WERI-Rb-1 (cell line): ENCODE results near the gene ITPA.

Experiments
- DNase-seq: peaks from one replicate; pipeline ENCODE4 v3.0.0-alpha.2; 2020
- H3K27ac ChIP-seq: fragments of 250-450 bp; sonication (Bioruptor Pico); 2 replicates; pipeline ENCODE4 v1.5.1; 2020; ENCODE audit warnings: mild to moderate bottlenecking, moderate library complexity
- H3K27me3 ChIP-seq: fragments of 250-450 bp; sonication (Bioruptor Pico); 2 replicates; pipeline ENCODE4 v1.5.1; 2021; ENCODE audit warnings: mild to moderate bottlenecking, low read depth, moderate library complexity; ENCODE audit not compliant: insufficient read depth, severe bottlenecking
- H3K36me3 ChIP-seq: fragments of 250-450 bp; sonication (Bioruptor Pico); 2 replicates; pipeline ENCODE4 v1.5.1; 2020; ENCODE audit warnings: mild to moderate bottlenecking, moderate library complexity
- H3K4me3 ChIP-seq: 2 replicates; pipeline ENCODE4 v1.5.1; 2011; ENCODE audit warnings: low read depth, mild to moderate bottlenecking, control low read depth, low read length
- H3K9me3 ChIP-seq: fragments of 250-450 bp; sonication (Bioruptor Pico); 2 replicates; pipeline ENCODE4 v1.5.1; 2021; ENCODE audit warnings: mild to moderate bottlenecking, moderate library complexity; ENCODE audit not compliant: severe bottlenecking
- CTCF ChIP-seq: IDR thresholded peaks from 2 replicates; pipeline ENCODE4 v1.5.1; 2011; ENCODE audit warnings: low read depth, mild to moderate bottlenecking, control low read depth, inconsistent platforms, low read length

The ITPA gene

GRCh38 chr20:3247638-3248037 is 38.3 kb downstream of the ITPA start:
- Histone ChIP-seq H3K4me3 (no peak overlapping the region), H3K27me3 (no peaks in the 10 kb centered on the region), H3K36me3 (no peaks in the 10 kb centered on the region; the same call in 1 of the 2 replicates), H3K9me3 (no peaks in the 10 kb centered on the region), H3K27ac (no peak overlapping the region)
- no peak for DNase-seq
- TF ChIP-seq CTCF = no peak

GRCh38 chr20:3248167-3248992 is 39.1 kb downstream of the ITPA start:
- DNase-seq = no peak
- no peak for TF ChIP-seq CTCF
- Histone ChIP-seq H3K27ac (no peak overlapping the region), H3K9me3 (no peaks in the 10 kb centered on the region), H3K36me3 (no peaks in the 10 kb centered on the region; the same call in 1 of the 2 replicates), H3K27me3 (no peaks in the 10 kb centered on the region), H3K4me3 (no peak overlapping the region)

GRCh38 chr20:3248993-3249347 is 39.7 kb downstream of the ITPA start:
- Histone ChIP-seq H3K27me3 (no peaks in the 10 kb centered on the region), H3K27ac (no peak overlapping the region), H3K9me3 (no peaks in the 10 kb centered on the region), H3K36me3 (no peaks in the 10 kb centered on the region; the same call in 1 of the 2 replicates), H3K4me3 (no peak overlapping the region)
- TF ChIP-seq CTCF = no peak
- no peak for DNase-seq

GRCh38 chr20:3250091-3250504 is 40.8 kb downstream of the ITPA start:
- peak; percentile 53 for DNase-seq
- no peak overlapping the region for H3K4me3 ChIP-seq
- H3K27me3 ChIP-seq = no peaks in the 10 kb centered on the region
- no peaks in the 10 kb centered on the region; the same call in 1 of the 2 replicates for H3K36me3 ChIP-seq
- no peaks in the 10 kb centered on the region for H3K9me3 ChIP-seq
- no peak overlapping the region for H3K27ac ChIP-seq
- peak; percentile 80 for TF ChIP-seq CTCF

- no peak for TF ChIP-seq CTCF
- Histone ChIP-seq H3K4me3 (no peak overlapping the region), H3K27ac (no peak overlapping the region), H3K36me3 (peaks cover 4% of the 10 kb centered on the region; the same call in 1 of the 2 replicates), H3K27me3 (no peaks in the 10 kb centered on the region), H3K9me3 (no peaks in the 10 kb centered on the region)
- no peak for DNase-seq
These were observed 42.5 kb downstream of the ITPA start for GRCh38 chr20:3251806-3252205.

GRCh38 chr20:3255728-3256127 is 46.4 kb downstream of the ITPA start:
- Histone ChIP-seq H3K36me3 (peaks cover 7% of the 10 kb centered on the region), H3K4me3 (no peak overlapping the region), H3K9me3 (no peaks in the 10 kb centered on the region), H3K27me3 (no peaks in the 10 kb centered on the region), H3K27ac (no peak overlapping the region)
- DNase-seq = no peak
- TF ChIP-seq CTCF = no peak
